Stimulated activated CD4-positive, alpha-beta T cell treated with anti-CD3 and anti-CD28 coated beads, Interleukin-4, amount 100 ng/mL, for 4 hours (primary cell): ENCODE results near the gene CAMTA2.
A peak's percentile ranks its signal among the peaks of the same experiment; 100 is the strongest.
"Not testable (repeated sequence)": the region's sequence is repeated elsewhere in the genome, so short reads cannot be mapped to it uniquely, and the experiment has no call there.

Experiments used
- DNase-seq, 2 experiments: peaks; one replicate each; pipeline ENCODE4 v3.0.0-alpha.2; 2020

CAMTA2 gene

DNA sequence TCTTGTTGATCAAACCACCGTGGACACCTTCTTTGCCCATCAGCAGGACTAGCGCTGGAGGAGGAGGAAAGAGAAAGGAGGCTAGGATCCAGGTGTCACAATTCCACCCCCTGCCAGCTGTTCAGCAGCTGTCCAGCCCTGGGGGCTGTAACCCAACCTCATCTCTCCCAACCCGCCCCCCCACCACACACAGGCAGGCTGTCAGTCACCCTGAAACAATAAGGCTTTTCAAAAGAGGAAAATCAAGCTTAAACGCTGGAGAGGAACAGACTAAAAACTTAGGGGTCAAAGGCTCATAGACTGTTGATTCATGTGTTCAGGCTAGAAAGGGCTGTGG is 41.6 kb downstream of the CAMTA2 start:
- DNase-seq = no peak

GRCh38 chr17:4945176-4945943 is 42.1 kb downstream of the CAMTA2 start:
- peak; percentile 76 to 87 for DNase-seq

GRCh38 chr17:4944554-4945175 is 42.8 kb downstream of the CAMTA2 start:
- DNase-seq = peak in 1 of 2 experiments; percentile 29

GRCh38 chr17:4944163-4944553 is 43.3 kb downstream of the CAMTA2 start:
- DNase-seq = peak; percentile 32 to 43

GRCh38 chr17:4942760-4943508 is 44.5 kb downstream of the CAMTA2 start:
- DNase-seq = no peak

DNA sequence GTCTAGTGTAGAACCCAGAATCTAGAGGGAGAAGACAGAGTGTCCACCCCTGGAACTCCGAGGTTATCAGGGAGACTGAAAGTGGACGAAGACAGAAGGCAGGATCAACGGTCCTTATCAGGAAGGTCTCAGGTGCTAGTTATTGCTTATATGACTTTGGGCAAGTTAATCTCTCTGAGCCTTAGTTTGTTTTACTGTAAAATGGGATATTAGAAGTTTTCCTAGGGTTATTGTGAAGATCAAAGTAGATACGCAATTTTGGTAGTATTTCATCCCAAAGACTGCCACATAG is 46.2 kb downstream of the CAMTA2 start:
- no peak for DNase-seq

DNA sequence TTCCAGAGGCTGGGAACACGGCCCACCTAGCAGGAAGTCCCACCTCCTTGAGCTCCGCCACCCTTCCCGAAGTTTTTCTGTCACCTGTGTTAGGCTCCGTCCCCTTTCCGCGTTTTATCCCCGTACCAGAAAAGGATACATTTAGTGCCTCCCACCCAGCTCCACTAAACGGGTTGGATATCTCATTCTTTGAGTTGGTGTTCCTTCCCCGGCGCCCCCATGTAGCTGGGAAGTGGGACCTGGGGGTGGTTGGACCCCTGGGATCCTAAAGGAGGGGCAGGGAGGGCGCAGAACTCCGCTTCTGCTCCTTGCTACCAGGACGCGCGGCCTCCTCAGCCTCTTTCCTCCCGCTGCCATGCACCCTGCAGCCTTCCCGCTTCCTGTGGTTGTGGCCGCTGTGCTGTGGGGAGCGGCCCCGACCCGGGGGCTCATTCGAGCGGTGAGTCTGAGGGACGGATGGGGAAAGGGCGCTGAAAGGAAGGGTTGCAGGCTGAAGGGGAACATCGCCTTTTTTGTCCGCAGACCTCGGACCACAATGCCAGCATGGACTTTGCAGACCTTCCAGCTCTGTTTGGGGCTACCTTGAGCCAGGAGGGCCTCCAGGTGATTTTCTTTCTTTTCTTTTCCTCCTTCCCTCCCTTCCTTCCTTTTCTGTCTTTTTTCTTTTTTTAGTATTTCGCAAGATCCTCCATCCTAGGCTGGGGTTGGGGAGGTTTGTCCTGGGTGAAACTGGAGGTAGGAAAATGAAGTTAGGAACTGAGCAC is 46.7 kb downstream of the CAMTA2 start:
- peak in 1 of 2 experiments; percentile 34 for DNase-seq

- DNase-seq = peak; percentile 88 to 96
Measured at GRCh38 chr17:4939796-4940554, 47.5 kb downstream of the CAMTA2 start, which contains the start of the genes RNF167 and SLC25A11. Gene RNF167, plus strand, starts transcription at chr17:4940268. Its CDS starts 642 bp downstream, at chr17:4940910. Gene SLC25A11, minus strand, starts transcription at chr17:4940046. Its CDS starts 136 bp downstream, at chr17:4939910.

GRCh38 chr17:4939546-4939795 is 48.0 kb downstream of the CAMTA2 start:
- DNase-seq = peak in 1 of 2 experiments; percentile 27

DNA sequence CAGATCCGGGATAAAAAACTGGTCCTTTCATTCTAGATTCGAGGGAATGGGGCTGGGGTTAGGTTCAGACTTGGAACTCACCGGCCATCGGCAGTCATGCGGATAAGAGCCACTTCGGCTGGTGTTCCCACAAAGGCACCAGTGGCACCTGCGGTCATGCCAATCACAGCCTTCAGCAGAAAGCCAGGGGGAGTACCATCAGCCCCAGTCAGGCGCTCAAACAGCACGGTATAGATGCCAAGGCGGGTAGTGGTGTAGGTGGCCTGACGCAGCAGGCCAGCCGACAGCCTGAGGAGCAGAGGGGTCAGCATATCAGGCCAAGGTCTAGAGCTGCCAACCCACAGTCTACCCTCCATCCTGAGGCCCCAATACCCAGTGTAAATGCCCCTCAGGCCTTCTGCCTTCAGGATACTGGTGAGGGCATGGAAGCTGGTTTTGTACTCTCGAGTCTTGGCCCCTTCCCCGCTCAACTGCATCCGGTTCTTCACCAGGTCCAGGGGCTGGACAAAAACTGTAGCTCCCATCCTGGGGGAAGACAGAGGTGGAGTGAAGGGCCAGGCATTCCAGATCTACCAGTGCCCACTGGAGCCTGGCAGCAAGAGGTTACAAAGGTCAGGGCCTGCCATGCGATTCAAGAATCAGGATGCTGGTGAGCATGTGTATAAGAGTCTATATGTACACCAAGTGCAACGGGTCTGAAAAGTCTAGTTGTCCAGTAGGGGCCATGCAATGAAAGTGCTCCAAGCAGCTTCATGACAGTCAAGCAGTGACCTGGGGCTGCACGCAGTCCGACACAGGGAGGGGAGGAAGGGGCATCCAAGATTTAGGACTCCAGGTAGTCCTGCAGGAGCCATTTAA is 48.6 kb downstream of the CAMTA2 start:
- no peak for DNase-seq

DNA sequence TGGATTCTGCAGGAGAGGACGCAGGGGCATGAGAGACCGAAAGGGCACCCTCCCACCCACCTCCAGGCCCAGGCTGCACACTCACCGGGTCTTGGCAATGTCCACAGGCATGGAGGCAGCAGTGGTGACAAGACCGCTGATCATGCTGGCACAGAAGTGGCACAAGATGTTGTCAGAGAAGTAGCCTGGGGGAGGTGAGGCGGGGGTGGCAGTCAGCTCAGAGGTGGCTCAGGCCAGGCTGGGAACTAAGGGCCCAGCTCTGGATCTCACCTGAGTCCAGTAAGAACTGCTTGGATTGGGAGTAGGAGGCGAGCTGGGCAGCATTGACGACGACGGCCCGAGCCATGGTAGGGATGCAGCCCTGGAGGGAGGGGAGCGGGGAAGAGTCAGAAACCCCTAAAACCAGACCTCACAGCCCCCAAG is 49.4 kb downstream of the CAMTA2 start:
- DNase-seq = no peak

GRCh38 chr17:4937553-4937952 is 49.9 kb downstream of the CAMTA2 start:
- no peak for DNase-seq

DNA sequence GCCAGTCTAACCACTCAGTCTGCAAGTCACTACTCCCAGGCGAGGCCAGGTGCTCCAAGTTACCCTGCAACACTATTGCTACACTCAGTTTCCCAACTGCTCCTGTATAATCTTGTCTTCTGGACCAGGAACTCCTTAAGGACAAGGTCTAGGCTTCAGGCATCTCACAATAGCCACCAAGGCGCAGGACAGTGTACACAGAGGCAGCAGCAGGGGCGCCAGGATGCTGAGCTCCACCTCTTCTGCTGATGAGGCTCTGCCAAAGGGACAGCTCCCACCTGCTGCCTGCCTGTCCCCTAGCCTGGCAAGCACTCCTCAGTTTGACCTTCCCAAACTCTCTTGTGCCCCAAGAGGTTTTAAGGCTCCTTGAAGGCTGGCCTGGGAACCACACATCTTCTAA is 51.0 kb downstream of the CAMTA2 start:
- no peak for DNase-seq

- no peak for DNase-seq
Measured at GRCh38 chr17:4935650-4936049, 51.8 kb downstream of the CAMTA2 start.

DNA sequence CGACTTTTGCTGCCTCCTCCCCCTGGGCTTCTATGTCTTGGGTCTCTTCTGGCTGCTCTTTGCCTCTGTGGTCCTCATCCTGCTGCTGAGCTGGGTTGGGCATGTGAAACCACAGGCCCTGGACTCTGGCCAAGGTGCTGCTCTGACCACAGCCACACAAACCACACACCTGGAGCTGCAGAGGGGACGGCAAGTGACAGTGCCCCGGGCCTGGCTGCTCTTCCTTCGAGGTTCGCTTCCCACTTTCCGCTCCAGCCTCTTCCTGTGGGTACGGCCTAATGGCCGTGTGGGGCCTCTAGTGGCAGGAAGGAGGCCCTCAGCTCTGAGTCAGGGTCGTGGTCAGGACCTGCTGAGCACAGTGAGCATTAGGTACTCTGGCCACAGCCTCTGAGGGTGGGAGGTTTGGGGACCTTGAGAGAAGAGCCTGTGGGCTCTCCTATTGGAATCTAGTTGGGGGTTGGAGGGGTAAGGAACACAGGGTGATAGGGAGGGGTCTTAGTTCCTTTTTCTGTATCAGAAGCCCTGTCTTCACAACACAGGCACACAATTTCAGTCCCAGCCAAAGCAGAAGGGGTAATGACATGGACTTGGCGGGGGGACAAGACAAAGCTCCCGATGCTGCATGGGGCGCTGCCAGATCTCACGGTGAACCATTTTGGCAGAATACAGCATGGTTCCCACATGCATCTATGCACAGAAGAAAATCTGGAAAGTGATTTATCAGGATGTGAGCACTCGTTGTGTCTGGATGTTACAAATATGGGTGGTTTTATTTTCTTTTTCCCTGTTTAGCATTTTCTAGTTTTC is 53.1 kb downstream of the CAMTA2 start:
- no peak for DNase-seq

GRCh38 chr17:4933646-4934045 is 53.8 kb downstream of the CAMTA2 start:
- no peak for DNase-seq

DNA sequence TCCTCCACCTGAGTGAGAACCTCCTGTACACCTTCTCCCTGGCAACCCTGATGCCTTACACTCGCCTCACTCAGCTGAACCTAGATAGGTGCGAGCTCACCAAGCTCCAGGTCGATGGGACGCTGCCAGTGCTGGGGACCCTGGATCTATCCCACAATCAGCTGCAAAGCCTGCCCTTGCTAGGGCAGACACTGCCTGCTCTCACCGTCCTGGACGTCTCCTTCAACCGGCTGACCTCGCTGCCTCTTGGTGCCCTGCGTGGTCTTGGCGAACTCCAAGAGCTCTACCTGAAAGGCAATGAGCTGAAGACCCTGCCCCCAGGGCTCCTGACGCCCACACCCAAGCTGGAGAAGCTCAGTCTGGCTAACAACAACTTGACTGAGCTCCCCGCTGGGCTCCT is 54.7 kb downstream of the CAMTA2 start:
- no peak for DNase-seq

DNA sequence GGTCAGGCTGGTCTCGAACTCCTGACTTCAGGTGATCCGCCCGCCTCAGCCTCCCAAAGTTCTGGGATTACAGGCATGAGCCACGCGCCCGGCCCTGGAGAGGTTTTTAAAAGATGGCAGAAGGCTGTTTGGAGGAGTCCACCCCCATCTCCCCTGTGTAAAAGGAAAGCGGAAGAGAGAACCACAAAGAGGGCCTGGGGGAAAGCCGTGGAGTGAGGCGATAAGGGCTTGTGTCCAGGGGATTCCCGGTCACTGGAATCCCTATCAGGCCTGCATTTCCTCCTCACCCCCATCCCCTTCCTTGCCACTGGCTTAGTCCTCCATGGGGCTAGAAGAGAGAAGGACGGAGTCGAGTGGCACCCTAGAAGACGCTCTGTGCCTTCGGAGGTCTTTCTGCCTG is 55.5 kb downstream of the CAMTA2 start, which contains the start of gene GP1BA:
Gene GP1BA, plus strand, starts transcription at position 315 of the 400 bp plus-strand sequence. CDS start 328 bp downstream, outside the sequence.
- no peak for DNase-seq

GRCh38 chr17:4928881-4929280 is 58.6 kb downstream of the CAMTA2 start:
- DNase-seq = no peak

DNA sequence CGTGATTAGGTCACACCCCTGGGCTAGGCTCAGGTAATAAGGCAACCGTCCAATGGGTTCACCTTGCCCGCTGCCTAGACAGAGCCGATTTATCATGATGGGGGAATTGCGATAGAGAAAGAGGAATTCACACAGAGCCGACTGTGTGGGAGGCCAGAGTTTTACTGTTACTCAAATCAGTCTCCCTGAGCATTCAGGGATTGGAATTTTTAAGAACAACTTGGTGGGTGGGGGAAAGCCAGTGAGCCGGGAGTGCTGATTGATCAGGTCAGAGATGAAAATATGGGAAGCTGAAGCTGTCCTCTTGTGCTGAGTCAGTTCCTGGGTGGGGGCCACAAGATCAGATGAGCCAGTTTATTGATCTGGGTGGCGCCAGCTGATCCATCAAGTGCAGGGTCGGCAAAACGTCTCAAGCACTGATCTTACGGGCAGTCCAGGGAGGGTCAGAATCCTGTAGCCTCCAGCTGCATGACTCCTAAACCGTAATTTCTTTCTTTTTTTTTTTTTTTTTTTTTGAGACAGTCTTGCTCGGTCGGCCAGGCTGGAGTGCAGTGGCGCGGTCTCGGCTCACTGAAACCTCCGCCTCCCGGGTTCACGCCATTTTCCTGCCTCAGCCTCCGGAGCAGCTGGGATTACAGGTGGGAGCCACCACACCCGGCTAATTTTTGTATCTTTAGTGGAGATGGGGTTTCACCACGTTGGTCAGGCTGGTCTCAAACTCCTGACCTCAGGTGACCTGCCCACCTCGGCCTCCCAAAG is 60.7 kb downstream of the CAMTA2 start:
- not testable (repeated sequence) for DNase-seq
